Measurements from ENCODE around the gene HEATR5A.
"Not testable (repeated sequence)": the region's sequence is repeated elsewhere in the genome, so short reads cannot be mapped to it uniquely, and the experiment has no call there.

The HEATR5A gene

DNA sequence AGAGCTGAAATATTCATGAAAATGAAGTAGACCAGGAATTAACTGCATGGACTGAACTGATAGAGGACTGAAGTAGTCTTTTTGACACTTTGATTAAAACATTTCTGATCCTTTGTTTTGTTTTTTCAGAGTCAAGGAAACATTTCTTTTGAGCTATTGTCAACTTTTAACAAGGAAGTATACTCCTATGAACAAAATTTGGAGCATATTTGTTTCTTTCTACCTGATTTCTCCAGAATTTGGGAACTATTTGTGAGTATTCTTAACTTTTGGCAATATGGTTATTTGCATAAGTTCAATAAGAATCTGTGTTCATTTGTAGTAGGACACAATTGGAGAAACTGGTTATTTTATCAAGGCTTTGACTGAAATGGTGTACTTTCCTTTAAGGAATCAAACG lies 141.5 kb downstream of the HEATR5A start:
- DNase-seq, result no peak

- DNase-seq, result no peak
Measured at GRCh38 chr14:31277085-31277484, 143.3 kb downstream of the HEATR5A start.

DNA sequence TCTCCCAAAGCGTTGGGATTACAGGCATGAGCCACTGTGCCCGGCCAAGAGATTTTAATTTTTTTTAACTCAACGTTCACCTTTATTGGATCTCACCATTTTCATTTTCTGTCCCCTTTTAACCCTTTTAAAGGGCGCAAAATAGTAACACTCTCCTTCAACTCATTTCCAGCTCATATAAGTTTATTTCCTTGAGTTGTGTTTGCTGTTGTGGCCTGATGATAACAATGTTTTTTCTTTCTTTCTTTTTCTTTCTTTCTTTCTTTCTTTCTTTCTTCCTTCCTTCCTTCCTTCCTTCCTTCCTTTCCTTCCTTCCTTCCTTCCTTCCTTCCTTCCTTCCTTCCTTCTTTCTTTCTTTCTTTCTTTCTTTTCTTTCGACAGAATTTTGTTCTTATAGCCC lies 143.9 kb downstream of the HEATR5A start:
- DNase-seq, result not testable (repeated sequence)

DNA sequence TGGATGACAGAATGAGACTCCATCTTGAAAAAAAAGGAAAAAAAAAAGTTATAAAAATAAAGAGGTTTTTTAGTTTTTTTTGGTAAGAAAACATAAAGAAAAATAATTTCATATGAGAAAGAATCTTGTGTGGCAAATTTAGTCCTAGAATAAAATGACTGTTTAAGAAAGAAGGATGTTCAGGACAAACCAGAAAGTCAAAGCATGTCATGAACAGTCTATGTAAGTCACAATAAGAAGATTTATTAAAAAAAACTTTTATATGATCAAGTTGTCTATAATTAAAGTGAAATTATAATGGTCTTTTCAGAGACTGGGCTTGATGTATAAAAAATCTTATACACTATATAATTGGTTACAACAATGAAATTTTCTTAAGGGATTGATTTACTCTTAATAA lies 144.6 kb downstream of the HEATR5A start:
- peak; percentile 10 for DNase-seq

DNA sequence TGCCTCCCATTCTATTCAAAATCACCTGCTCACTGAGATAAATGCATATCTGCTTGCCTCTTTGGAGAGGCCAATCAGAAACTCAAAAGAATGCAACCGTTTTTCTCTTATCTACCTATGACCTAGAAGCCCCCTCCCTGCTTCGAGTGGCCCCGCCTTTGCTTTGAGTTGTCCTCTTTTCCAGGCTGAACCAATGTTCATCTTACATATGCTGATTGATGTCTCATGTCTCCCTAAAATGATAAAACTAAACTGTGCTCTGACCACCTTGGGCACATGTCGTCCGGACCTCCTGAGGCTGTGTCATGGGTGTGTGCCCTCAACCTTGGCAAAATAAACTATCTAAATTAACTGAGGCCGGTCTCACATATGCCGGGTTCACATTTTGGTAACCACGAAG lies 148.7 kb downstream of the HEATR5A start:
- no peak for DNase-seq

DNA sequence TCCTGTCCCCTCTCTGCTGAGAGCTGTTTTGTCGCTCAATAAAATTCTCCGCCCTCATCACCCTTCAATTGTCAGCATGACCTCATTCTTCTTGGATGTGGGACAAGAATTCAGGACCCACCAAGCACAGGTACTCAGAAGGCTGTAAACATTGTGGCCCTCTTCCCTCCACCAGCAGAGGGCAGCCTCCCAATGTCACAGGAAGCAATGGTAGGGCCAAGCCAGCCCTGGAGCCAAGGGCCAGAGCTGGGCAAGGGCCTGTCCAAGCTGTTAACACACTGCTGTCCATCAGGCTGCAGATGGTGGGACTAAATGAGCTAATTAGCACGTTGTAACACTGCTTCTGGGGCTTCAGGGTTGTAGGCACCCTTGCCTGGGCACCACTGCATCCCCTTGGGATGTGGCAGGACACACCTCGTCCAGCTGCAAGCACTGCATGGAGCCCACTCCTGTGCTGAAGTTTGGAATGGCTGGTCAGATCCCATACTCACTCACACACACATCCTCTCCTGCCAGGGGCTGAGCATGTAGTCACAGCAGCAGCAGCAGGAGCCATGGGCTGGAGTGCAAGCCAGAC lies 150.1 kb downstream of the HEATR5A start:
- DNase-seq, result peak; percentile 12

- no peak for DNase-seq
Measured at GRCh38 chr14:31269634-31270195, 150.6 kb downstream of the HEATR5A start.

- DNase-seq, result peak; percentile 10
Measured at GRCh38 chr14:31268216-31268615, 152.1 kb downstream of the HEATR5A start.

DNA sequence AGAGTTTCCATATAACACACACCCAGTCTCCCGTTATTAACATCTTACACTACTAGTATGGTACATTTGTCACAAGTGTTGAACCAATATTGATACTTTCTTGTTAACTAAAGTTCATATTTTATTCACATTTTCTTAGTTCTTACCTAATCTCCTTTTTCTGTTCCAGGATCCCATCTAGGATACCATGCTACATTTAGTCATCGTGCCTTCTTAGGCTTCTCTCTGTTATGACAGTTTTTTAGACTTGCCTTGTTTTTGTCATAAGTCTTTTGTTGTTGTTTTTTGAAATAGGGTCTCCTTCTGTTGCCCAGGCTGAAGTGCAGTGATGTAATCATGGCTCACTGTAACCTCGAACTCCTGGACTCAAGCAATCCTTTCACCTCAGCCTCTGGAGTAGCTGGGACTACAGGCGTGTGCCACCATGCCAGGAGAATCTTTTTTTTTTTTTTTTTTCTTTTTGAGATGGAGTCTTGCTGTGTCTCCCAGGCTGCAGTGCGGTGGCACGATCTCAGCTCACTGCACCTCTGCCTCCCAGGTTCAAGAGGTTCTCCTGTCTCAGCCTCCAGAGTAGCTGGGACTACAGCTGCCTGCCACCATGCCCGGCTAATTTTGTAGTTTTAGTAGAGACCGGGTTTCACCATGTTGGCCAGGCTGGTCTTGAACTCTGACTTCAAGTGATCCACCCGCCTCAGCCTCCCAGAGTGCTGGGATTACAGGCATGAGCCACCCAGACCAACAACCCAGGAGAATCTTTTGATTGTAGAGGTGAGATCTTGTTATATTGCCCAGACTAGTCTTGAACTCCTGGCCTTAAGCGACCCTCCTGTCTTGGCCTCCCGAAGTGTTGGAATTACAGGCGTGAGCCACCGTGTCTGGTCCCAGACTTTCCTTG lies 153.7 kb downstream of the HEATR5A start:
- DNase-seq, result no peak

DNA sequence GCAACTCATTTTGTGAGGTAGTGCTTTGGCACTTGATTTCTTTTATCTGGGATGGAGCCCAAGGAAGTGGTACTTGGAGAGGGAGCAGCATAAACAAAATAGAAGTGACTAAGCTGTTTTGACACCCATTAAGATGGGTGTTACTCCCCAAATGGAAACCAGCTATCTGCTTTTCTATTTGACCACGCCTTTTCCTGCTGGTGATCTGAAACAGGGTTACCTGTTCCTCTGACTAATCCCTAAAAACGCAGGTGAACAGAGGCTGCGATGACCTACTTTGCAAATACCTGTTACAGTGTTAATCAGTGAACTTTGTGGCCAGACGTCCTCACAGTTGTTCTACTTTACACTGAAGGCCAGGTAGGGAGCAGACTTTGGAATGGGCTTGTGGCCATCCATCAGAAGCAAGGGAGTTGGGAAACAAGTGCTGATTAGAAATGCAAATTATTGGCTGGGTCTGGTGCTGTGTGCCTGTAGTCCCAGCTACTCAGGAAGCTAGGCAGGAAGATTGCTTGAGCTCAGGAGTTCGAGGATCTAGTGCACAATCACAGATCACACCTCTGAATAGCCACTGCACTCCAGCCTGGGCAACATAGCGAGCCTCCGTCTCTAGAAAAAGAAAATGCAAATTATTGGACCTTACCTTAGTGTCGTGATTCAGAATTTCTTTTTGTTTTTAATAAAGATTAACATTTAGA lies 154.5 kb downstream of the HEATR5A start:
- DNase-seq, result no peak

DNA sequence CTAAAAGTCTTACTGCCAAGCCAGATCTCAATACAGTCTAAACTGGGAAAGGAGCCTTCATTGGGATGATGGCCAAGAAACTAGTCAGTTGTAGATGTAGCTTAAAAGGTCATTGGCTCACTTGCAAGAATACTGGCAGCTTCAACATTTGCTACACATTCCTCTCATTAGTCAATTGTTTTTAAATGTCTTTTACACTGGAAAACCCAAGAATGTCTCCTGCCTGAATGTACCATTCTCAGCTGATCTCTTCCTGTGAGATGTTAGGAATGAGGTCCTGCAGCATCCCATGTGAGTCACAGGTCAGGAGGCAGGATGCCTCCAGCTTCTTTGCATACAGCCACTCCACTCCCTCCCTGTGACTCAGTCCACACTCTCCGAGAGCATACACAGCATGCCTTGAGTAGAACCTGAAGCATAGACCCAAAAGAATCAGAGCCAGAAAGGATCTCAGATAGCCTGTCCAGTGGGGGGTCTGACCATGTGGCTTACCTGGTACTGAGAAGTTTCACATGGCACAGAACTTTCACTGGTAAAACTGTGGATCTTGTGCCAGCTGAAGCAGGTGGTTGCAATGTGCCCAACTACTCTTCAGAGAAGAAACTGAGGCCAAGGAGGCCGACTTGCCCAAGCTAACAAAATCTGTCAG lies 156.7 kb downstream of the HEATR5A start:
- no peak for DNase-seq

GRCh38 chr14:31261859-31262731 lies 158.3 kb downstream of the HEATR5A start:
- peak; percentile 38 for DNase-seq

- DNase-seq, result no peak
Measured at GRCh38 chr14:31261523-31261858, 158.9 kb downstream of the HEATR5A start.

DNA sequence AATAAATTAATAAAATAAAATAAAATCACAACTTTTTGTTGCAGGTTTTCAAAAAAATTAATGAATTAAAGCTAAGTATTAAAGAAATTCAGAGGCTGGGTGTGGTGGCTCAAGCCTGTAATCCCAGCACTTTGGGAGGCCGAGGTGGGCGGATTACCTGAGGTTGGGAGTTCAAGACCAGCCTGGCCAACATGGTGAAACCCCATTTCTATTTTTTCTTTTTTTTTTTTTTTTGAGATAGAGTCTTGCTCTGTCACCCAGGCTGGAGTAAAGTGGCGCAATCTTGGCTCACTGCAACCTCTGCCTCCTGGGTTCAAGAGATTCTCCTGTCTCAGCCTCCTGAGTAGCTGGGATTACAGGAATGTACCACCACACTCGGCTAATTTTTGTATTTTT lies 161.3 kb downstream of the HEATR5A start:
- DNase-seq, result not testable (repeated sequence)

- no peak for DNase-seq
Measured at GRCh38 chr14:31258427-31259039, 161.8 kb downstream of the HEATR5A start.

DNA sequence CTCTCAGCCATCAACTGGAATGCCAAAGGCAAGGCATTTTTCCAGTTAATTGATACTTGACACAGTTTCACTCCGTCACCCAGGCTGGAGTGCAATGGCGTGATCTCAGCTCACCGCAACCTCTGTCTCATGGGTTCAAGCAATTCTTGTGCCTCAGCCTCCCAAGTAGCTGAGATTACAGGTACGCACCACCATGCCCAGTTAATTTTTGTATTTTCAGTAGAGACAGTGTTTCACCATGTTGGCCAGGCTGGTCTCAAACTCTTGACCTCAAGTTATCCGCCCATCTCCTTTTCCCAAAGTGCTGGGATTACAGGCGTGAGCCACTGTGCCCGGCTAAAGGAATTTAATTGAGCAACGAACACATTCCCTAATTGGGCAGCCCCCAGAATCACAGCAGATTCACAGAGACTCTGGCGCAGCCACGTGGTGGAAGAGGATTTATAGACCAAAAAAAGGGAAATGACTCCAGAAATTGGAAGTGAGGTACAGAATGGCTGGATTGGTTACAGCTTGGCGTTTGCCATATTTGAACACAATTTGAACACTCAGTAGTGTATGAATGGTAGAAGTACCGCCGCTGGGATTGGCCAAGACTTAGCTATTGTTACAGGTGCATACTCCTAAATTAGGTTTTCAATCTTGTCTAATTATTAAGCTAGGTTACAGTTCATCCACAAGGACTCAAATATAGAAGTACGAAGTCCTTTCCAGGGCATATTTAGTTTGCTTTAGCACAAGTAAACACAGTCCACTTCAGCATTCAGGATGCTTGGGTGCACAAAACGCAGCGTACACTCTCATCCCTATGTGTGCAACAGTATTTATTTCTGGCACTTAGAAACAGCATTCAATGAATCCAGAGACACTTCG lies 162.6 kb downstream of the HEATR5A start:
- not testable (repeated sequence) for DNase-seq

GRCh38 chr14:31257244-31257553 lies 163.2 kb downstream of the HEATR5A start:
- no peak for DNase-seq

DNA sequence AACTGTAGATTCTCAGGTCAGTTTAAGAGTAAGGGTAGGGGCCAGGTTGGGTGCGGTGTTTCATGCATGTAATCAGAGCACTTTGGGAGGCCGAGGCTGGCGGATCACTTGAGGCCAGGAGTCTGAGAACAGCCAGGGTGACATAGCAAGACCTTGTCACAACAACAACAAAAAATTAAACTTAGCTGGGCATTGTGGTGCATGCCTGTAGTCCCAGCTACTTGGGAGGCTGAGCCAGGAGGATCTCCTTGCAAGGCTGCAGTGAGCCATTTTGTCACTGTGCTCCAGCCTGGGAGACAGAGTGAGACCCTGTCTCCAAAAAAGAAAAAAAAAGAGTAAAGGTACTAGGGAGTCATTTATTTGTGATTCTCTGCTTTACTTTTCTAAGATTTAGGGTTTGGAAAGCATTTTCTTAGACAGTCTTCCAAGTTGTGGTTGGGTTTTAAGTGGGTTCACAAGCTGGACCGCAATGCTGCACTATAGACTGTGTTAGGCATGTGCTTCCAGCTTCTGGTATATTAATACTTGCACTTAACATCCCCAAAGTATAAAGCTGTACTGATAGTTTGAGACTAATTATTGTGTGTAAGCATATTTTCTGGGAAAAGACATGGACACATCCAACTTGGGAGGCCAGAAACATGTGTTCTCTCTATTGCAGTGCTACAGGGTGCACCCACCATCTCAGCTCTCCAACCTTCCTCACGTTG lies 163.7 kb downstream of the HEATR5A start:
- DNase-seq, result no peak

DNA sequence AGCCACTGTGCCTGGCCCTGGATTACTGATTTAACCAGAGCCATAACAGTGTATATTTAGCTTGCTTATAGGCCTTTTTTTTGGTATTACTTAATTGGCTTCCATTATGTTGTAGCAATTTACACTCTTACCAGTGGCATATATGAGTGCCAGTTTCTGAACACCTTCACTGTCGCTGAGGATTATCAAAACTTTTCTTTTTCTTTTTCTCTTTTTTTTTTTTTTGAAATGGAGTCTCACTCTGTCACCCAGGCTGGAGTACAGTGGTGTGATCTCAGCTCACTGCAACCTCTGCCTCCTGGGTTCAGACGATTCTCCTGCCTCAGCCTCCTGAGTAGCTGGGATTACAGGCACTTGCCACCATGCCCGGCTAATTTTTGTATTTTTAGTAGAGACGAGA lies 164.4 kb downstream of the HEATR5A start:
- DNase-seq, result not testable (repeated sequence)

DNA sequence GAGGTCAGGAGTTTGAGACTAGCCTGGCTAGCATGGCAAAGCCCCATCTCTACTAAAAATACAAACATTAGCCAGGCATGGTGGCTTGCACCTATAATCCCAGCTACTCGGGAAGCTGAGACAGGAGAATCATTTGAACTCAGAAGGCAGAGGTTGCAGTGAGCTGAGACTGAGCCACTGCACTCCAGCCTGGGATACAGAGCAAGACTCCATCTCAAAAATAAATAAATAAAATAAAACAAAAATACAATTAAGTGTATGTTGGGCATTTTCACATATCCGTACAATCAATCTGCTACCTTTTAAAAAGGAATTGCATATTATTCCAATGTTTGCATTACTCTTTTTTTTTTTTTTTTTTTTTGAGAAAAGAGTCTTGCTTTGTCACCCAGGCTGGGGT lies 165.1 kb downstream of the HEATR5A start:
- DNase-seq, result no peak

Data from NCI-H82 (cell line).